ENCODE measurements around the gene OCA2. TPM values are rescaled to one million over a fixed set of nuclear protein-coding genes. Genes with fewer than 3 reads are reported as not detected.

The OCA2 gene
- total and polyA plus RNA-seq, 2 of the 8 experiments (the other 6 are each of a cell fraction or from before 2014, with no cell fraction given) = 0.20 TPM

GRCh38 chr15:27863000-27863399 is 236.1 kb downstream of the OCA2 start (continued):
- TF ChIP-seq CTCF (IDR thresholded peaks at IDR 0.05; ENCODE audit: control extremely low read depth in 1 of 3, insufficient read depth in 1 of 3, low read depth in 1 of 3, low read length in 3 of 3) = no peak
- TF ChIP-seq TAF1 (IDR thresholded peaks at IDR 0.05; ENCODE audit: low read depth, low read length) = no peak
- no peak for TF ChIP-seq CBX8 (IDR thresholded peaks at IDR 0.05; ENCODE audit: borderline replicate concordance, low read depth, low read length)
- TF ChIP-seq FOSL1 (IDR thresholded peaks at IDR 0.05; ENCODE audit: insufficient read depth, low read depth, low read length) = no peak
- no peak for TF ChIP-seq ATF2 (IDR thresholded peaks at IDR 0.05; ENCODE audit: low read length)

Data from H1 (cell line).